CD4-positive, alpha-beta T cell (primary cell): Measurements from ENCODE around the gene GRIN2A. TPM values are rescaled to one million over a fixed set of nuclear protein-coding genes. Genes with fewer than 3 reads are reported as not detected.

ENCODE experiments used
- ATAC-seq: fragments of 200-7000 bp; cut with Tn5 transposase; one replicate; pipeline ENCODE4 v1.10.0; 2022; ENCODE audit warnings: mild to moderate bottlenecking; ENCODE audit not compliant: poor library complexity
- CTCF ChIA-PET: fragments of 350-600 bp; sonication (Branson Sonifier 250); formaldehyde crosslinking; loops from one replicate; lab custom pipeline; 2021; ENCODE audit warnings: antibody characterized with exemption, inconsistent platforms; lab: Charles Lee
- POLR2A ChIA-PET: fragments of 350-600 bp; sonication (Branson Sonifier 250); formaldehyde crosslinking; loops from one replicate; lab custom pipeline; 2021; ENCODE audit warnings: antibody characterized with exemption, inconsistent platforms; lab: Charles Lee
- DNase-seq, 14 experiments: peaks; one replicate each; pipeline ENCODE4 v3.0.0-alpha.2; 2013 to 2020; ENCODE audit warnings: mixed read lengths in 2 of 14
- H3K27ac ChIP-seq, 2 donors: one replicate each; pipeline versions ENCODE4 v1.5.1 to v1.7.0; 2013; ENCODE audit warnings: low read length in 2 of 2, low read depth in 1 of 2, mild to moderate bottlenecking in 1 of 2
- H3K27me3 ChIP-seq, 2 experiments: 1 replicate in 1 of 2; 2 replicates in 1 of 2; pipeline versions ENCODE4 v1.6.1 to v1.7.0; 2013; ENCODE audit warnings: low read length in 2 of 2, control low read depth in 1 of 2, mild to moderate bottlenecking in 1 of 2, moderate library complexity in 1 of 2; ENCODE audit not compliant: insufficient read depth in 2 of 2, control insufficient read depth in 1 of 2
- H3K36me3 ChIP-seq: one replicate; pipeline ENCODE4 v1.6.1; 2013; ENCODE audit warnings: low read length, control low read depth; ENCODE audit not compliant: insufficient read depth
- H3K4me1 ChIP-seq: one replicate; pipeline ENCODE4 v1.6.1; 2013; ENCODE audit warnings: low read length, control low read depth; ENCODE audit not compliant: insufficient read depth
- H3K4me3 ChIP-seq: one replicate; pipeline ENCODE4 v1.5.1; 2013; ENCODE audit warnings: mild to moderate bottlenecking, low read length, moderate library complexity
- H3K9me3 ChIP-seq, 2 experiments: 1 replicate in 1 of 2; 2 replicates in 1 of 2; pipeline versions ENCODE4 v1.6.1 to v1.7.0; 2013; ENCODE audit warnings: low read length in 2 of 2, mild to moderate bottlenecking in 2 of 2, control low read depth in 1 of 2, moderate library complexity in 1 of 2; ENCODE audit not compliant: control insufficient read depth in 1 of 2, insufficient read depth in 1 of 2
- H3K27ac Mint-ChIP-seq: one replicate; pipeline ENCODE4 v1.8.0; 2020; ENCODE audit warnings: mixed read lengths
- H3K27me3 Mint-ChIP-seq: one replicate; pipeline ENCODE4 v1.8.0; 2021; ENCODE audit warnings: mixed read lengths
- H3K36me3 Mint-ChIP-seq: one replicate; pipeline ENCODE4 v1.8.0; 2021; ENCODE audit warnings: low read depth, mixed read lengths
- H3K4me1 Mint-ChIP-seq: one replicate; pipeline ENCODE4 v1.8.0; 2021; ENCODE audit warnings: low read depth, mixed read lengths
- H3K4me3 Mint-ChIP-seq: one replicate; pipeline ENCODE4 v1.8.0; 2020; ENCODE audit warnings: mild to moderate bottlenecking, mixed read lengths
- H3K9me3 Mint-ChIP-seq: one replicate; pipeline ENCODE4 v1.8.0; 2020; ENCODE audit warnings: mixed read lengths
- CTCF ChIP-seq: fragments of 200-600 bp; IDR thresholded peaks from one replicate; pipeline ENCODE4 v1.8.0; 2022; ENCODE audit warnings: antibody characterized with exemption, mild to moderate bottlenecking
- intact Hi-C, 2 experiments: fragments of 100-400 bp; cut with DNase I in 1 of 2; cut with micrococcal nuclease in 1 of 2; formaldehyde crosslinking; loops; one replicate each; pipeline versions ENCODE4 v1.15.1 to v1.9.0; 2023 to 2025; cut with DNase I, micrococcal nuclease
- total RNA-seq, 174 experiments: library from RNA in 2 of 174; stranded (reverse) in 2 of 174; gene quantifications; one replicate each; pipeline ENCODE4 v1.2.3 and lab custom pipeline; 2021 to 2026

The GRIN2A gene
- total RNA-seq, 2 experiments from 2014 or later, result not detected

DNA sequence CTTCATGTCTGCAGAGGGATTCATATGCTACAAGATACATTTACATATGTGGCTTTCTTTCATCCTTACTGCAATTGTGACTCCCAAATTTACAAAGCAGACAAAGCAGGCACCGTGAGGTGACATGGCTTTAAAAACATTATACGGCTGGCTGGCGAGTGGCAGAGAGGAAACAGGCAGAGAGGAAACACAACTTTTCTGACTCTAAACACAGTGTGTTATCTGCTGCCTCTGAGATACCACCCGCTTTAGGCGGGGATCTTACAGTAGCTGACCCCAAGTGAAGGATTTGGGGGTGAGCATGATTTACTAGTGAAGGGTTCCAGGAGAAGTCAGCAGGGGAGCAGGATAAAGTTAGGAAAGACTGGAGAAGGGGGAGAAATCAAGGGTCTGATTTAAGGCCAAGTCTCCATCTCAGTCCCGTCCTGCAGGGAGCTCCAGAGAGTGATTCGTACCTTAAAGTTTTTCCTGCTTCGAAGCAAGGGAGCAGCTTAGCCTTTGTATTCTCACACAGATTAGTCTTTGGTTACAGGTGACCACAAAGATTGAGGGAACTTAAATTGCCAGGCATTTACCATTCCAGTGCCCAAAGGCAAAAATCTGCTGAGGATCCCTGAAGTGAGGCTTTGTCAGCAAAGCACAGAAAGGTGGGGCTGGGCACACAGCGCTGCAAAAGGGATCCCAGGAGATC, 355.0 kb downstream of the GRIN2A start:
- no peaks in the 10 kb centered on the region for H3K36me3 ChIP-seq
- H3K4me1 ChIP-seq, result no peaks in the 10 kb centered on the region
- no peaks in the 10 kb centered on the region for H3K4me1 Mint-ChIP-seq
- intact Hi-C loops, result no loop called here
- H3K27ac Mint-ChIP-seq, result no peak overlapping the region
- no peak overlapping the region for H3K27ac ChIP-seq
- ChIA-PET CTCF (no interaction called here), POLR2A (no interaction called here)
- DNase-seq, result no peak
- TF ChIP-seq CTCF, result no peak
- H3K4me3 ChIP-seq, result no peak overlapping the region
- H3K27me3 Mint-ChIP-seq, result no peaks in the 10 kb centered on the region
- H3K4me3 Mint-ChIP-seq, result no peak overlapping the region
- peaks cover 0 to 3% of the 10 kb centered on the region in 2 experiments for H3K9me3 ChIP-seq
- no peaks in the 10 kb centered on the region for H3K27me3 ChIP-seq
- ATAC-seq, result no peak
- no peaks in the 10 kb centered on the region for H3K9me3 Mint-ChIP-seq
- H3K36me3 Mint-ChIP-seq, result no peaks in the 10 kb centered on the region

DNA sequence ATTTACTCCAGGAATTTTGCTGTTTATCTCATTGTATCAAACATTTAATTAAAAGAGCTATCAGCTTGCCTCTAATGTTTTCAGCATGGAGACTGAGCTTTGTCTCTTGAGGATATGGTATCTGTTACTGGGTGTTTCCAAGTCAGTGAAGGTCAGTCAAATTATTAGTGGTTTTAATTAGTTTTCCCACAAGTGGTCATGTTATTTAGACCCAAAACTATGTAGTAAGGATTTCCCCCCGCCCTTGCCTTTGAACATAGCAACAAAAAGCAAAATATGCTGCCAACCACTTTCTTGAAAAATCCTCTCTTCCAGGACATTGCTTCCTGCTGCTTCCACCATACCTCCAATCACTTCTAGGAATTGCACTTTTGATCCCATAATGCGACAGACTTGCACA, 355.6 kb downstream of the GRIN2A start:
- intact Hi-C loops, result no loop called here
- DNase-seq (no peak), ATAC-seq (no peak)
- Histone ChIP-seq H3K36me3 (no peaks in the 10 kb centered on the region), H3K4me1 (no peaks in the 10 kb centered on the region), H3K27ac (no peak overlapping the region), H3K4me3 (no peak overlapping the region), H3K9me3 (peaks cover 0 to 3% of the 10 kb centered on the region in 2 experiments), H3K27me3 (no peaks in the 10 kb centered on the region)
- no peaks in the 10 kb centered on the region for H3K4me1 Mint-ChIP-seq
- no peaks in the 10 kb centered on the region for H3K36me3 Mint-ChIP-seq
- peaks cover 2% of the 10 kb centered on the region for H3K27me3 Mint-ChIP-seq
- no peak overlapping the region for H3K27ac Mint-ChIP-seq
- ChIA-PET POLR2A (no interaction called here), CTCF (no interaction called here)
- TF ChIP-seq CTCF, result no peak
- no peak overlapping the region for H3K4me3 Mint-ChIP-seq
- H3K9me3 Mint-ChIP-seq, result no peaks in the 10 kb centered on the region

DNA sequence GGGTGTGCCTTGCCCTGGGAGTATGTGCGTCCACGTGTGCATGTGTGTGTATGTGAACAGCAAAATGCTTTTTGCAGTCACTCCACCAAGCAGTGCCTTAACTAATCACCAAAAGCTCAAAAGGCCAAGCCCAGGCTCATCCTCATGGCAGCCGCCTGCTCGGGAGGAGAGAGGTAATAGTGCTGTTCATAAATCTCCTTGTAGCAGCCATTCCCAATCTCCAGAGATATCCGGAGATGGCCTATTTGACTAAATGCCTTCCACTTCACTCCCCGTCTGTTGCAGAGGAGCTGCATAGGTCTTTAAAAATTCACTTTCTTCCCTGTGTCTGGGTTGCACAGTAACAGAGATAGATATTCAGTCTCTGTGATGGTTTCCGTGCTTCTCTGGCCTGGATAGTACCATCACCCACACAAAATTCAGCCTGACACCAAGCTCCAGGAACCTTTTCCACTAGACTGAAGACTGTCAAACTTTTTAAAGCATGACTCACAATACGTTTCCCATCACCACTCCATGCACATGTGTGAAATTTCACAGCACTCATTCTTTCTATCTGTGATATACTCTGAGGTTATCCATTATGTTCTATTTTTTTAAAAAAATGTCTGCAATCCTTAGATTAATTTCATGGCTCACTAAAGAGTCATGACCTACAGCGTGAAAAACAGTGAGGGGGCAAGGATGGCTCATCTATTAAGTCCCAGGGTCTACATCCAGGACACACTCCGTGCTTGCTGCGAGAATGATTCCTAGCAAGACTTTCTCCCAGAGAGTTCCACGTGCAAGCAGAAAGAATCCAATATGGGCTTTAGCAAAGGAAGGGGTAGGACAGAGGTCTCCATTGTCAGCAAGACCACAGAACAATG, 357.8 kb downstream of the GRIN2A start:
- no peaks in the 10 kb centered on the region for H3K4me1 Mint-ChIP-seq
- no peak overlapping the region for H3K4me3 ChIP-seq

More for the DNA sequence above, 357.8 kb downstream of the GRIN2A start:
- peaks cover 0 to 3% of the 10 kb centered on the region in 2 experiments for H3K9me3 ChIP-seq
- ChIA-PET POLR2A (no interaction called here), CTCF (no interaction called here)
- Mint-ChIP-seq H3K9me3 (no peaks in the 10 kb centered on the region), H3K36me3 (no peaks in the 10 kb centered on the region), H3K27ac (no peak overlapping the region), H3K4me3 (no peak overlapping the region), H3K27me3 (peaks cover 6% of the 10 kb centered on the region)
- no peaks in the 10 kb centered on the region for H3K36me3 ChIP-seq
- no peaks in the 10 kb centered on the region for H3K27me3 ChIP-seq
- intact Hi-C loops, result no loop called here
- ATAC-seq (no peak), DNase-seq (no peak)
- no peak overlapping the region for H3K27ac ChIP-seq
- no peaks in the 10 kb centered on the region for H3K4me1 ChIP-seq
- no peak for TF ChIP-seq CTCF
